ENCODE results near the gene TARDBP. TPM values are rescaled to one million over a fixed set of nuclear protein-coding genes. Genes with fewer than 3 reads are reported as not detected.

TARDBP gene
- total RNA-seq, 3 donors from 2014 or later = 123 to 155 (median 147) TPM

GRCh38 chr1:10969971-10970332 is 42.5 kb upstream of the TARDBP start:
- DNase-seq = no peak
- H3K4me3 ChIP-seq = no peak overlapping the region
- TF ChIP-seq CTCF (IDR thresholded peaks at IDR 0.05) = no peak
- H3K36me3 ChIP-seq (ENCODE audit: low read depth) = no peaks in the 10 kb centered on the region
- H3K4me1 ChIP-seq (ENCODE audit: low read depth) = peaks cover 10% of the 10 kb centered on the region
- H3K9me3 ChIP-seq = no peaks in the 10 kb centered on the region
- intact Hi-C loops (cut with DNase I, micrococcal nuclease) = no loop called here
- ATAC-seq = no peak

- Histone ChIP-seq H3K4me1 (ENCODE audit: low read depth) (peaks cover 10% of the 10 kb centered on the region), H3K9me3 (no peaks in the 10 kb centered on the region), H3K36me3 (ENCODE audit: low read depth) (no peaks in the 10 kb centered on the region), H3K4me3 (no peak overlapping the region)
- intact Hi-C loops (cut with DNase I, micrococcal nuclease) = no loop called here
- ATAC-seq = peak; percentile 44
- TF ChIP-seq CTCF (IDR thresholded peaks at IDR 0.05) = no peak
- DNase-seq = peak in 1 of 3 donors; percentile 69
Measured at GRCh38 chr1:10973552-10973951, 38.9 kb upstream of the TARDBP start.

GRCh38 chr1:10973956-10974881 is 38.2 kb upstream of the TARDBP start:
- Histone ChIP-seq H3K4me1 (ENCODE audit: low read depth) (peaks cover 7% of the 10 kb centered on the region), H3K36me3 (ENCODE audit: low read depth) (no peaks in the 10 kb centered on the region), H3K9me3 (no peaks in the 10 kb centered on the region), H3K4me3 (no peak overlapping the region)
- DNase-seq = no peak
- intact Hi-C loops (cut with DNase I, micrococcal nuclease) = no loop called here
- ATAC-seq = no peak
- no peak for TF ChIP-seq CTCF (IDR thresholded peaks at IDR 0.05)

- no peaks in the 10 kb centered on the region for H3K36me3 ChIP-seq (ENCODE audit: low read depth)
- no peak for TF ChIP-seq CTCF (IDR thresholded peaks at IDR 0.05)
- peaks cover 16% of the 10 kb centered on the region for H3K4me1 ChIP-seq (ENCODE audit: low read depth)
- H3K9me3 ChIP-seq = no peaks in the 10 kb centered on the region
- H3K4me3 ChIP-seq = no peak overlapping the region
- ATAC-seq = peak; percentile 78
- intact Hi-C loops (cut with DNase I, micrococcal nuclease) = no loop called here
- DNase-seq = peak; percentile 41 to 72 (median 65)
Measured at GRCh38 chr1:10975567-10976326, 36.7 kb upstream of the TARDBP start.

GRCh38 chr1:10978719-10979118 is 33.7 kb upstream of the TARDBP start:
- ATAC-seq (no peak), DNase-seq (no peak)
- Histone ChIP-seq H3K36me3 (ENCODE audit: low read depth) (no peaks in the 10 kb centered on the region), H3K4me3 (no peak overlapping the region), H3K4me1 (ENCODE audit: low read depth) (peaks cover 16% of the 10 kb centered on the region), H3K9me3 (no peaks in the 10 kb centered on the region)
- intact Hi-C loops (cut with DNase I, micrococcal nuclease) = no loop called here
- no peak for TF ChIP-seq CTCF (IDR thresholded peaks at IDR 0.05)

Measured in mucosa of descending colon (tissue), 3 donors.